ENCODE results near the gene KRTAP5-4. TPM values are rescaled to one million over a fixed set of nuclear protein-coding genes. Genes with fewer than 3 reads are reported as not detected.

The KRTAP5-4 gene
- total and polyA plus RNA-seq, 11 donors, result not detected

DNA sequence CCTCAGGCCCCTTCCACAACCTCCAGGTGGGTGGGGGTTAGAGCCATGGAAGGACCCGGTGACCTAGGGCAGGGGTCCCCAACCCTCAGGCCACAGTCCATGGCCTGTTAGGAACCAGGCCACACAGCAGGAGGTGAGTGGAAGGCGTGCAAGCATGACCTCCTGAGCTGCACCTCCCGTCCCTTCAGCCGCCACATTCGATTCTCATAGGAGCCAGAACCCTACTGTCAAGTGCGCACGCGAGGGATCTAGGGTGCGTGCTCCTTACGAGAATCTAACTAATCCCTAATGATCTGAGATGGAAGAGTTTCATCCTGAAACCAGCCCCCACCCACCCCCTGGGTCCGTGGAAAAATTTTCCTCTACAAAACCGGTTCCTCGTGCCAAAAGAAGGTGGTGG lies 3.6 kb upstream of the KRTAP5-4 start:
- Histone ChIP-seq H3K9me3 (no peaks in the 10 kb centered on the region), H3K27me3 (peaks cover 0 to 26% (median 2%) of the 10 kb centered on the region in 9 donors), H3K4me1 (peaks cover 0 to 7% (median 0%) of the 10 kb centered on the region in 12 donors), H3K4me3 (no peak overlapping the region), H3K36me3 (no peaks in the 10 kb centered on the region), H3K27ac (no peak overlapping the region)
- intact Hi-C loops (cut with DNase I), result loop anchor here in 5 of 10 donors (5.0 to 10.0 kb wide), 3 partner anchors 48 to 83 kb away; no protein-coding TSS in a partner anchor
- no peak for DNase-seq
- no peak for ATAC-seq
- TF ChIP-seq, protein P1, sequence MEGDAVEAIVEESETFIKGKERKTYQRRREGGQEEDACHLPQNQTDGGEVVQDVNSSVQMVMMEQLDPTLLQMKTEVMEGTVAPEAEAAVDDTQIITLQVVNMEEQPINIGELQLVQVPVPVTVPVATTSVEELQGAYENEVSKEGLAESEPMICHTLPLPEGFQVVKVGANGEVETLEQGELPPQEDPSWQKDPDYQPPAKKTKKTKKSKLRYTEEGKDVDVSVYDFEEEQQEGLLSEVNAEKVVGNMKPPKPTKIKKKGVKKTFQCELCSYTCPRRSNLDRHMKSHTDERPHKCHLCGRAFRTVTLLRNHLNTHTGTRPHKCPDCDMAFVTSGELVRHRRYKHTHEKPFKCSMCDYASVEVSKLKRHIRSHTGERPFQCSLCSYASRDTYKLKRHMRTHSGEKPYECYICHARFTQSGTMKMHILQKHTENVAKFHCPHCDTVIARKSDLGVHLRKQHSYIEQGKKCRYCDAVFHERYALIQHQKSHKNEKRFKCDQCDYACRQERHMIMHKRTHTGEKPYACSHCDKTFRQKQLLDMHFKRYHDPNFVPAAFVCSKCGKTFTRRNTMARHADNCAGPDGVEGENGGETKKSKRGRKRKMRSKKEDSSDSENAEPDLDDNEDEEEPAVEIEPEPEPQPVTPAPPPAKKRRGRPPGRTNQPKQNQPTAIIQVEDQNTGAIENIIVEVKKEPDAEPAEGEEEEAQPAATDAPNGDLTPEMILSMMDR (IDR thresholded peaks at IDR 0.05), result no peak
- no peak for TF ChIP-seq POLR2A (IDR thresholded peaks at IDR 0.05)
- WGBS, 4 donors, result 85 to 91% (median 87%) methylated on average over 12 to 13 of the region's 13 CpGs

- no peak for DNase-seq
- Histone ChIP-seq H3K36me3 (no peaks in the 10 kb centered on the region), H3K9me3 (no peaks in the 10 kb centered on the region), H3K27ac (no peak overlapping the region), H3K4me1 (peaks cover 0 to 7% (median 0%) of the 10 kb centered on the region in 12 donors), H3K4me3 (no peak overlapping the region), H3K27me3 (peaks cover 0 to 27% (median 0%) of the 10 kb centered on the region in 9 donors)
- no peak for ATAC-seq
- intact Hi-C loops (cut with DNase I), result loop anchor here in 5 of 10 donors (5.0 to 10.0 kb wide), 3 partner anchors 47 to 82 kb away; no protein-coding TSS in a partner anchor
- TF ChIP-seq, protein P1 (IDR thresholded peaks at IDR 0.05), result no peak
- no peak for TF ChIP-seq POLR2A (IDR thresholded peaks at IDR 0.05)
- 80 to 86% (median 84%) methylated on average over 16 of the region's 16 CpGs for WGBS, 4 donors
These were observed 2.7 kb upstream of the KRTAP5-4 start for GRCh38 chr11:1624621-1625020.

DNA sequence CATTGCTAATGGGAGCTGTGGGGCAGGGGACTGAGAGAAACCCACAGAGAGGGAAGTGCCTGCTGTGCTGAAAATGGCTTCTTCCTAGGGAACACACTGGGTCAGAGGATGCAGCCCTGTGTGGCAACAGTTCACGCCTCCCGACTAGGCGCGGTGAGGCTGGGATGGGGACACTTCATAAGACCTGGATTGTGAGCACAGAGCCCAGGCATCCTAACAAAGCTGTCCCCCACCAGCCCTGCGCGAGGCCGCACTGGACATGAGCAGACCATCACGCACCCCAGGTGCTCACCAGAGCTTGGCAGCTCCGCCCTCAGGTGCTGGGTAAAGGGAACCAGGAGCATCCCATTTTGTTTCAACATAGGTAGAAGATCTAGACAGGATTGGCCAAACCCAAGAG lies 1.8 kb upstream of the KRTAP5-4 start:
- no peak overlapping the region for H3K27ac ChIP-seq
- H3K4me1 ChIP-seq, result peaks cover 0 to 3% (median 0%) of the 10 kb centered on the region in 12 donors
- WGBS, 4 donors, result 65 to 77% (median 73%) methylated on average over 9 of the region's 9 CpGs
- TF ChIP-seq, protein P1 (IDR thresholded peaks at IDR 0.05), result no peak
- TF ChIP-seq POLR2A (IDR thresholded peaks at IDR 0.05), result no peak
- intact Hi-C loops (cut with DNase I), result loop anchor here in 3 of 10 donors (10.0 kb wide), 1 partner anchor 79 kb away; no protein-coding TSS in a partner anchor
- peaks cover 0 to 23% (median 0%) of the 10 kb centered on the region in 9 donors for H3K27me3 ChIP-seq
- ATAC-seq (no peak), DNase-seq (no peak)
- H3K9me3 ChIP-seq, result no peaks in the 10 kb centered on the region
- H3K36me3 ChIP-seq, result no peaks in the 10 kb centered on the region
- H3K4me3 ChIP-seq, result no peak overlapping the region

- Histone ChIP-seq H3K9me3 (no peaks in the 10 kb centered on the region), H3K27me3 (peaks cover 0 to 16% (median 0%) of the 10 kb centered on the region in 9 donors), H3K27ac (no peak overlapping the region), H3K4me1 (no peaks in the 10 kb centered on the region), H3K36me3 (no peaks in the 10 kb centered on the region), H3K4me3 (no peak overlapping the region)
- TF ChIP-seq, protein P1 (IDR thresholded peaks at IDR 0.05), result no peak
- no peak for TF ChIP-seq POLR2A (IDR thresholded peaks at IDR 0.05)
- no peak for DNase-seq
- ATAC-seq, result peak in 1 of 4 donors; percentile 85
- 29 to 47% (median 30%) methylated on average over 10 of the region's 10 CpGs for WGBS, 4 donors
- intact Hi-C loops (cut with DNase I), result no loop called here
These were observed 2.5 kb downstream of the KRTAP5-4 start for GRCh38 chr11:1619449-1619848.
